PC-3 (cell line): ENCODE measurements around the gene ACTR6. TPM values are rescaled to one million over a fixed set of nuclear protein-coding genes. Genes with fewer than 3 reads are reported as not detected.

ENCODE experiments used
- ATAC-seq: fragments of 200-7000 bp; cut with Tn5 transposase; 2 replicates; pipeline ENCODE4 v1.9.1; 2020; ENCODE audit warnings: mild to moderate bottlenecking, moderate library complexity
- BruUV-seq: library from RNA; stranded (reverse); fragments of 400-500 nt; replicated peaks from 2 replicates; lab custom pipeline; 2021; lab: Mats Ljungman, UMichigan
- CTCF ChIA-PET: fragments of 300-600 bp; sonication (Branson Sonifier 250); formaldehyde crosslinking; loops from one replicate; lab custom pipeline; 2022; ENCODE audit warnings: antibody characterized with exemption; lab: Charles Lee
- POLR2A ChIA-PET: fragments of 300-600 bp; sonication (Branson Sonifier 250); formaldehyde crosslinking; loops from one replicate; lab custom pipeline; 2022; ENCODE audit warnings: antibody characterized with exemption; ENCODE audit not compliant: unreplicated experiment; lab: Charles Lee
- DNase-seq: peaks from one replicate; pipeline ENCODE4 v3.0.0-alpha.2; 2015
- H2AFZ ChIP-seq: fragments of 300-600 bp; sonication (generic); 2 replicates; pipeline ENCODE4 v1.6.0; 2016; ENCODE audit warnings: antibody characterized with exemption, low read length
- H3F3A ChIP-seq: fragments of 300-600 bp; sonication (generic); one replicate; pipeline ENCODE4 v1.6.0; 2017; ENCODE audit warnings: antibody characterized with exemption, low read length, control low read depth, mild to moderate bottlenecking; ENCODE audit not compliant: unreplicated experiment
- H3K27ac ChIP-seq: fragments of 300-600 bp; sonication (generic); 2 replicates; pipeline ENCODE4 v1.5.1; 2016; ENCODE audit warnings: mild to moderate bottlenecking, low read length
- H3K27me3 ChIP-seq: fragments of 300-600 bp; sonication (generic); 2 replicates; pipeline ENCODE4 v1.6.1; 2016; ENCODE audit warnings: low read length, mixed read lengths
- H3K36me3 ChIP-seq: fragments of 300-600 bp; sonication (generic); 2 replicates; pipeline ENCODE4 v1.6.1; 2016; ENCODE audit warnings: low read depth, mixed run types, low read length, mixed read lengths
- H3K4me1 ChIP-seq: fragments of 300-600 bp; sonication (generic); 2 replicates; pipeline ENCODE4 v1.5.1; 2016; ENCODE audit warnings: low read length; ENCODE audit not compliant: insufficient read depth
- H3K4me2 ChIP-seq: fragments of 300-600 bp; sonication (generic); 2 replicates; pipeline ENCODE4 v1.6.0; 2016; ENCODE audit warnings: low read length
- H3K4me3 ChIP-seq: fragments of 300-600 bp; sonication (generic); 2 replicates; pipeline ENCODE4 v1.5.1; 2016; ENCODE audit warnings: mild to moderate bottlenecking, low read length, mixed read lengths
- H3K79me2 ChIP-seq: fragments of 300-600 bp; sonication (generic); 2 replicates; pipeline ENCODE4 v1.6.1; 2017; ENCODE audit warnings: low read length, mixed read lengths
- H3K9ac ChIP-seq: fragments of 300-600 bp; sonication (generic); 2 replicates; pipeline ENCODE4 v1.6.0; 2016; ENCODE audit warnings: mild to moderate bottlenecking, low read length
- H3K9me2 ChIP-seq: fragments of 300-600 bp; sonication (generic); replicated peaks from 2 replicates; pipeline ENCODE4 v1.6.1; 2016; ENCODE audit warnings: mixed run types, low read length, mixed read lengths
- H3K9me3 ChIP-seq: fragments of 300-600 bp; sonication (generic); 2 replicates; pipeline ENCODE4 v1.6.1; 2016; ENCODE audit warnings: low read length, mixed read lengths
- H4K20me1 ChIP-seq: fragments of 300-600 bp; sonication (generic); 2 replicates; pipeline ENCODE4 v1.6.1; 2016; ENCODE audit warnings: low read length, mixed read lengths
- EZH2 ChIP-seq: fragments of 300-600 bp; sonication (generic); IDR thresholded peaks from one replicate; pipeline ENCODE4 v1.6.1; 2017; ENCODE audit warnings: antibody characterized with exemption, mild to moderate bottlenecking, low read length; ENCODE audit not compliant: unreplicated experiment
- EZH2phosphoT487 ChIP-seq: fragments of 300-600 bp; sonication (generic); IDR thresholded peaks from 2 replicates; pipeline ENCODE4 v1.6.1; 2018; ENCODE audit warnings: mild to moderate bottlenecking, antibody characterized with exemption, low read length, borderline replicate concordance
- intact Hi-C: fragments of 100-400 bp; cut with micrococcal nuclease; formaldehyde crosslinking; loops from 2 replicates; pipeline ENCODE4 v1.9.0; 2023
- total RNA-seq: library from RNA; depleted of rRNA; stranded (reverse); fragments of >200 nt; gene quantifications from 2 replicates; pipeline ENCODE4 v1.2.3, GENCODE V29; 2014
- TF ChIP-seq, protein P1 (sequence below): fragments of 300-600 bp; sonication (generic); conservative IDR thresholded peaks from 2 replicates; pipeline ENCODE4 v1.5.1; 2017; ENCODE audit warnings: antibody characterized with exemption, low read depth, mild to moderate bottlenecking, low read length

Gene ACTR6
- total RNA-seq, 1 experiment from 2014 or later, result 21.2 TPM

GRCh38 chr12:100189636-100190394 is 10.8 kb upstream of the ACTR6 start:
- no peaks in the 10 kb centered on the region for H4K20me1 ChIP-seq
- H3F3A ChIP-seq, result no peaks in the 10 kb centered on the region
- no peaks in the 10 kb centered on the region for H3K4me1 ChIP-seq
- H3K9me2 ChIP-seq, result no peaks in the 10 kb centered on the region
- no peak overlapping the region for H3K27ac ChIP-seq
- no TSS peak for BruUV-seq
- ChIA-PET POLR2A (no interaction called here), CTCF (no interaction called here)
- no peaks in the 10 kb centered on the region for H3K27me3 ChIP-seq
- no peak overlapping the region for H3K4me2 ChIP-seq
- 0 out of 2 replicates have a peak, but pooled peaks cover 4% of the 10 kb centered on the region for H3K36me3 ChIP-seq
- DNase-seq (no peak), ATAC-seq (no peak)
- no peaks in the 10 kb centered on the region for H3K9me3 ChIP-seq
- no peak overlapping the region for H2AFZ ChIP-seq
- no peaks in the 10 kb centered on the region for H3K79me2 ChIP-seq
- no peak overlapping the region for H3K9ac ChIP-seq
- TF ChIP-seq, protein P1, sequence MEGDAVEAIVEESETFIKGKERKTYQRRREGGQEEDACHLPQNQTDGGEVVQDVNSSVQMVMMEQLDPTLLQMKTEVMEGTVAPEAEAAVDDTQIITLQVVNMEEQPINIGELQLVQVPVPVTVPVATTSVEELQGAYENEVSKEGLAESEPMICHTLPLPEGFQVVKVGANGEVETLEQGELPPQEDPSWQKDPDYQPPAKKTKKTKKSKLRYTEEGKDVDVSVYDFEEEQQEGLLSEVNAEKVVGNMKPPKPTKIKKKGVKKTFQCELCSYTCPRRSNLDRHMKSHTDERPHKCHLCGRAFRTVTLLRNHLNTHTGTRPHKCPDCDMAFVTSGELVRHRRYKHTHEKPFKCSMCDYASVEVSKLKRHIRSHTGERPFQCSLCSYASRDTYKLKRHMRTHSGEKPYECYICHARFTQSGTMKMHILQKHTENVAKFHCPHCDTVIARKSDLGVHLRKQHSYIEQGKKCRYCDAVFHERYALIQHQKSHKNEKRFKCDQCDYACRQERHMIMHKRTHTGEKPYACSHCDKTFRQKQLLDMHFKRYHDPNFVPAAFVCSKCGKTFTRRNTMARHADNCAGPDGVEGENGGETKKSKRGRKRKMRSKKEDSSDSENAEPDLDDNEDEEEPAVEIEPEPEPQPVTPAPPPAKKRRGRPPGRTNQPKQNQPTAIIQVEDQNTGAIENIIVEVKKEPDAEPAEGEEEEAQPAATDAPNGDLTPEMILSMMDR, result no peak
- no peak for TF ChIP-seq EZH2
- no peak for TF ChIP-seq EZH2phosphoT487
- no peak overlapping the region for H3K4me3 ChIP-seq
- intact Hi-C loops, result no loop called here

DNA sequence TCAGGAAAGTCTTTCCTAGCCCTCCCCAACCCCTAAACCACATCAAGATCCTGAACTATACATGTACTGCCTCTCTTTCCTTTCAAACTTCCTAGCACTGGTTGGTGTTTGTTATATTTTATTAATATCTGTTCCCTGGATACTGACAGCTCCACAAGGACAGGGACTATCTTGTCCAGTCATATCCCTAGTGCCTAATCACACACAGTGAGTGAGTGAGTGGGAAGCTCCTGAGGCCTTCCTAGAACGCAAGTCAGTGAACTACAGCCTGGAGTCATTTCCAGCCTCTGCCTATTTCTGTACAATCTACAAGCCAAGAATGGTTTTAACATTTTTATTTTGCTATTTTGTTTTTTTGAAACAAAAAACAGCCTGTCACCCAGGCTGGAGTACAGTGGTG is 7.5 kb upstream of the ACTR6 start:
- ChIA-PET CTCF (no interaction called here), POLR2A (no interaction called here)
- Histone ChIP-seq H3K4me3 (no peak overlapping the region), H3K79me2 (peaks cover 2% of the 10 kb centered on the region), H4K20me1 (no peaks in the 10 kb centered on the region), H3F3A (no peaks in the 10 kb centered on the region), H2AFZ (no peak overlapping the region), H3K4me1 (peaks cover 13% of the 10 kb centered on the region), H3K9me2 (no peaks in the 10 kb centered on the region), H3K9ac (no peak overlapping the region), H3K27ac (no peak overlapping the region), H3K9me3 (no peaks in the 10 kb centered on the region), H3K4me2 (no peak overlapping the region), H3K36me3 (0 out of 2 replicates have a peak, but pooled peaks cover 4% of the 10 kb centered on the region), H3K27me3 (no peaks in the 10 kb centered on the region)
- TF ChIP-seq, protein P1, result no peak
- TF ChIP-seq EZH2, result no peak
- TF ChIP-seq EZH2phosphoT487, result no peak
- BruUV-seq, result no TSS peak
- DNase-seq (no peak), ATAC-seq (no peak)
- intact Hi-C loops, result no loop called here

GRCh38 chr12:100197486-100197885 is 3.1 kb upstream of the ACTR6 start:
- peak overlapping the region; percentile 33 for H3K27ac ChIP-seq
- intact Hi-C loops, result no loop called here
- peak overlapping the region; percentile 9; the same call in 1 of the 2 replicates for H2AFZ ChIP-seq
- DNase-seq (peak; percentile 74), ATAC-seq (peak; percentile 8)
- no peaks in the 10 kb centered on the region for H3K9me2 ChIP-seq
- ChIA-PET CTCF (interaction anchor here (0.6 kb wide), 1 partner anchor 70 kb away, joined by 3 read pairs; no protein-coding TSS in a partner anchor), POLR2A (interaction anchor here (0.7 kb wide), 1 partner anchor 116 kb away, joined by 5 read pairs; no protein-coding TSS in a partner anchor)
- TF ChIP-seq, protein P1, result no peak
- TF ChIP-seq EZH2, result no peak
- TF ChIP-seq EZH2phosphoT487, result no peak
- no peaks in the 10 kb centered on the region for H3K27me3 ChIP-seq
- peak overlapping the region; percentile 27; the same call in 1 of the 2 replicates for H3K4me3 ChIP-seq
- no peak overlapping the region for H3K9ac ChIP-seq
- H4K20me1 ChIP-seq, result no peaks in the 10 kb centered on the region
- peaks cover 32% of the 10 kb centered on the region for H3K79me2 ChIP-seq
- H3K9me3 ChIP-seq, result no peaks in the 10 kb centered on the region
- no TSS peak for BruUV-seq
- H3K4me2 ChIP-seq, result peak overlapping the region; percentile 80
- no peaks in the 10 kb centered on the region for H3K36me3 ChIP-seq
- no peaks in the 10 kb centered on the region for H3F3A ChIP-seq
- H3K4me1 ChIP-seq, result peaks cover 36% of the 10 kb centered on the region
